ENCODE measurements around the gene SHROOM4.

Gene SHROOM4

GRCh38 chrX:50726296-50726695 lies 87.7 kb downstream of the SHROOM4 start:
- no peaks in the 10 kb centered on the region for H3K9me2 ChIP-seq (replicated peaks; ENCODE audit: insufficient read depth, low read length)
- no peaks in the 10 kb centered on the region for H3K36me3 ChIP-seq (replicated peaks; ENCODE audit: insufficient read depth, low read length)
- no peaks in the 10 kb centered on the region for H4K20me1 ChIP-seq (ENCODE audit: insufficient read depth, low read length)
- no peak for DNase-seq
- no peaks in the 10 kb centered on the region for H3F3A ChIP-seq (ENCODE audit: insufficient read depth, low read length)
- H3K27me3 ChIP-seq (replicated peaks; ENCODE audit: insufficient read depth, low read length) = no peaks in the 10 kb centered on the region
- no peak overlapping the region for H3K4me3 ChIP-seq (ENCODE audit: low read length)
- H3K9me3 ChIP-seq (replicated peaks; ENCODE audit: insufficient read depth, low read length) = no peaks in the 10 kb centered on the region
- H3K27ac ChIP-seq (ENCODE audit: low read length) = no peak overlapping the region
- no peak overlapping the region for H3K4me2 ChIP-seq (ENCODE audit: low read depth, low read length)
- no peak overlapping the region for H3K9ac ChIP-seq (ENCODE audit: low read length)
- no peaks in the 10 kb centered on the region for H3K79me2 ChIP-seq (ENCODE audit: low read length)
- H3K4me1 ChIP-seq (ENCODE audit: low read length) = no peaks in the 10 kb centered on the region
- TF ChIP-seq EZH2phosphoT487 (IDR thresholded peaks at IDR 0.05; ENCODE audit: low read length) = no peak
- no peak for TF ChIP-seq EZH2 (optimal IDR thresholded peaks at IDR 0.05; ENCODE audit: low read depth, low read length)
- TF ChIP-seq CTCF (IDR thresholded peaks at IDR 0.05; ENCODE audit: low read length) = no peak
- H2AFZ ChIP-seq (ENCODE audit: low read length) = no peak overlapping the region

- Histone ChIP-seq H3K27me3 (replicated peaks; ENCODE audit: insufficient read depth, low read length) (no peaks in the 10 kb centered on the region), H3K27ac (ENCODE audit: low read length) (no peak overlapping the region), H3K79me2 (ENCODE audit: low read length) (no peaks in the 10 kb centered on the region), H2AFZ (ENCODE audit: low read length) (no peak overlapping the region), H3K9ac (ENCODE audit: low read length) (no peak overlapping the region), H3F3A (ENCODE audit: insufficient read depth, low read length) (no peaks in the 10 kb centered on the region), H3K4me2 (ENCODE audit: low read depth, low read length) (no peak overlapping the region), H3K4me3 (ENCODE audit: low read length) (no peak overlapping the region), H4K20me1 (ENCODE audit: insufficient read depth, low read length) (no peaks in the 10 kb centered on the region), H3K9me3 (replicated peaks; ENCODE audit: insufficient read depth, low read length) (no peaks in the 10 kb centered on the region), H3K9me2 (replicated peaks; ENCODE audit: insufficient read depth, low read length) (no peaks in the 10 kb centered on the region), H3K36me3 (replicated peaks; ENCODE audit: insufficient read depth, low read length) (no peaks in the 10 kb centered on the region), H3K4me1 (ENCODE audit: low read length) (no peaks in the 10 kb centered on the region)
- TF ChIP-seq CTCF (IDR thresholded peaks at IDR 0.05; ENCODE audit: low read length) (no peak), EZH2phosphoT487 (IDR thresholded peaks at IDR 0.05; ENCODE audit: low read length) (no peak), EZH2 (optimal IDR thresholded peaks at IDR 0.05; ENCODE audit: low read depth, low read length) (no peak)
- no peak for DNase-seq
These were observed 88.7 kb downstream of the SHROOM4 start for GRCh38 chrX:50725310-50725709.

- H3K9me3 ChIP-seq (replicated peaks; ENCODE audit: insufficient read depth, low read length) = no peaks in the 10 kb centered on the region
- no peak for DNase-seq
These were observed 91.0 kb downstream of the SHROOM4 start for GRCh38 chrX:50723006-50723405.

More at GRCh38 chrX:50723006-50723405, 91.0 kb downstream of the SHROOM4 start:
- Histone ChIP-seq H3F3A (ENCODE audit: insufficient read depth, low read length) (no peaks in the 10 kb centered on the region), H3K27me3 (replicated peaks; ENCODE audit: insufficient read depth, low read length) (no peaks in the 10 kb centered on the region), H3K4me1 (ENCODE audit: low read length) (no peaks in the 10 kb centered on the region), H2AFZ (ENCODE audit: low read length) (no peak overlapping the region), H3K4me3 (ENCODE audit: low read length) (no peak overlapping the region), H3K27ac (ENCODE audit: low read length) (no peak overlapping the region), H3K9me2 (replicated peaks; ENCODE audit: insufficient read depth, low read length) (no peaks in the 10 kb centered on the region), H3K4me2 (ENCODE audit: low read depth, low read length) (no peak overlapping the region), H3K9ac (ENCODE audit: low read length) (no peak overlapping the region), H3K79me2 (ENCODE audit: low read length) (no peaks in the 10 kb centered on the region), H4K20me1 (ENCODE audit: insufficient read depth, low read length) (no peaks in the 10 kb centered on the region), H3K36me3 (replicated peaks; ENCODE audit: insufficient read depth, low read length) (no peaks in the 10 kb centered on the region)
- no peak for TF ChIP-seq EZH2 (optimal IDR thresholded peaks at IDR 0.05; ENCODE audit: low read depth, low read length)
- TF ChIP-seq CTCF (IDR thresholded peaks at IDR 0.05; ENCODE audit: low read length) = no peak
- no peak for TF ChIP-seq EZH2phosphoT487 (IDR thresholded peaks at IDR 0.05; ENCODE audit: low read length)

All from MM.1S (cell line).